Measurements from ENCODE around the gene C14orf132.

Gene C14orf132

DNA sequence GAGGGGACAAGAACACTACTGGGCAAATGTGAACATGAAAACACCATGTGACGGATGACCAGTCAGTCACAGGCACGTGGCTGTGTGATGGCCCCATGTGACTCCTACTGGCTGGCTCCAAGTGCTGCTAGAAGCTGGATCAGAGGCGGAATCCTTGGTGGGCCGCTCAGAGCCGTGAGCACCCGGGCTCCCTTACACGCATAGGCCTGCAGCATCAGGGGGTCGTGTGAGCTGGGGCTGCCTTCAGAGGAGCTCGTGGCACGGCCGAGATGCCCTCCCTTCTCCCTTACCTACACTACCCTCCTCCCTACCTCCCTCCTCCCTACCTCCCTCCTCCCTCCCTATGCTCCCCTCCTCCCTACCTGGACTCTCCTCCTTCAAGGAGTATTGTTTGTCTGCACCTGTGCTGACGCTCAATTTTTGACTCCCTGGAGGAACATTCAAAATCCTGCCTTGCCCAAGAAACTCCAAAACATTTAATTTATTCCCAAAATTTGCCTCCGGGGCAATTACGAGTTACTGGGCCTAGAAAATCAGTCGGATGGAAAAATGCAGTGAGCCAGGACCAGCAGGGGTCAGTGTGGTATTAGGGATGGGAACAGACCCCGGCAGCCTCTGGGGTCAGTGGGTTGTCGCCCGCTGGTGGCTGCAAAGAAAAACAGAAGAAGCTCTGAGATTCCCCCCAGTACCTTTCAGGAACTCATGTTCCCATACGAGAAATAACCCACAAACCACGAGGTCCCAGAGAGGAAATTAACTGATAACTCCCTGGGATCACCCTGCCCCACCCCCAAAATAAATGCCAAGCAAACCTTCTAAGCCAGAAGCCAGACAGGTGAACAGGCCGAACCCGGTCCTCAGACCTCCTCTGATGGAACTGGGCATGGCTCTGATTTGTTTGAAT is 61.3 kb downstream of the C14orf132 start:
- DNase-seq: peak; percentile 65

DNA sequence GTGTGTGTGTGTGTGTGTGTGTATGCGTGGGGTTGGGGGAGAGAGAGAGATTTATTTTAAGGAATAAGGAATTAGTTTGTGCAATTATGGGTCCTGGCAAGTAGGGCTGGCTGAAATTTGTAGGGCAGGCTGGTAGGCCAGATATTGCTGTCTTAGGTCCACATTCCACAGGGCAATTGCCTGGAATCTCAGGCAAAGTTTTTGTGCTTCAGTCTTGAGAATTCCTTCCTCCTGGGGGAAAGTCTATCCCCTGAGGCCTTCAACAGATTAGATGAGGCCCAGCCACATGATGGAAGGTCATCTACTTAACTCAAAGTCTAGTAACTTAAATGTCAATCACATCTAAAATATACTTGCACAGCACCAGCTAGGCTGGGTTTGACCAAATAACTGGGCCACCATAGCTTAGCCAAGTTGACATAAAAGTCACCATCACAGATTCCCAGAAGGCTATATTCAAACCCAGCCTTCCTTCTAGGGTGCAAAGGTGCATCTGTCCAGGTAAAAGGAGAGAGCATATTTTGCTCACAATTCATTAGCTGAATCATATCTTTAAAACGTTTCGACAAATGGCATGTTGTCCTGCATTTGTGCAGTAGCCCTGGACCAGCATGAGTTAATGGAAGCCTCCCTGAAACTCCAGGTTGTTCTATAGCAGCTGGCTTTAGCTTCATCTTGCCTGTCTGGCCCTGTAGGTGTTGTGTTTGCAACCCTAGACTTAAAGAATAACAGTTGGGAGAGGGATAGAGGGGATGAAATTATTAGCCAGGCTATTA is 63.1 kb downstream of the C14orf132 start:
- no peak for DNase-seq

DNA sequence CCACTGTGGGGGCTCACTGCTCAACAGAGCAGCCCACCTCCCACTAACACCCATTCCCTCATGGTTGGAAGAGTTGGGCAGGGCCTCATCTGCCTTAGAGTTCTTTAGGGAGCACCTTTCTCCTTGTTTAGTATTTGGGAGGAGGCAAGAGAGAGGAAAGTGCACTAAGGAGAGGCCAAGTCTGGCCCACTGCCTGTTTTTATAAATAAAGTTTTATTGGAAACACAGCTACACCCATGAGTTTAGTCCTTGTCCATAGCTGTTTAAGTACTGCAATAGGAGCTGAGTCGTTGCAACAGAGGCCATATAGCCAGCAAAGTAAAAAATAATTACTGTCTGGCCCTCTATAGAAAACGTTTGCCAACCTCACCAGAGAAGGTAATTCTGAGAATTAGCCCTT is 63.9 kb downstream of the C14orf132 start:
- DNase-seq: no peak

DNA sequence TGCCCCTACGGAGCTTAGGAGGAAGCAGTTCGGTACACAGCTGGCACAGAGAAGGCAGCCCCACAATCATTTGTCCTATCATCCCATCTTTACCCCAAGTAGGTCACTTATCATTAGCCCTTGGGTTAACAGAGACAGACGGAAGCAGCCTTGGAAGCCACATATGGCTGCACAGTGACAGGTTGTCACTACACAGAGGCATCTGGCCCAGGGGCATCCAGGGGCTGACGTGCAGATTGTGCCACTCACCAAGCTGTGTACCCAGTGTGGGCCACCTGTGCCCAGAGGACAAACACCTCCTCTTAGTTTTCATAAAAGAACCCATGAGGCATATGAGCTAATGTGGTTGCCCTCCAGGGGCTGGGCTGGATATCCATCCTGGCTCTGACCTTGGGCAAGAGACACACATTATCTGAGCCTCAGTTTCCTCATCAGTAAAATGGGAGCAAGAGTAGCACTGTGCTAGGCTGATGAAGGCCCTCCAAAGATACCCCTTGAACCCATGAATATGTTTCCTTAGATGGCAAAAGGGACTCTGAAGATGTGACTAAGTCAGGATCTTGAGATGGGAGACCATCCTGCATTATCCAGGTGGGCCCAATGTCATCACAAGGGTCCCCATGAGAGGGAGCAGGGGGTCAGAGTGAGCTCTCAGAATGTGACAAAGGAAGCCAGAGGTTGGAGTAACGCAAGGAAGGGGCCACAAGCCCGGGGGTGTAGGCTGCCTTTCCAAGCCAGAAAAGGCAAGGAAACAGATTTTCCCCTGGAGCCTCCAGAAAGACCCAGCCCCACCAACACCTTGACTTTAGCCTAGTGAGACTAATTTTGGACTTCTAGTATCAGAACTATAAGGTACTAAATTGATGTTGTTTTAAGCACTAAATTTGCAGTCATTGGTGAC is 64.6 kb downstream of the C14orf132 start:
- DNase-seq: peak; percentile 82

DNA sequence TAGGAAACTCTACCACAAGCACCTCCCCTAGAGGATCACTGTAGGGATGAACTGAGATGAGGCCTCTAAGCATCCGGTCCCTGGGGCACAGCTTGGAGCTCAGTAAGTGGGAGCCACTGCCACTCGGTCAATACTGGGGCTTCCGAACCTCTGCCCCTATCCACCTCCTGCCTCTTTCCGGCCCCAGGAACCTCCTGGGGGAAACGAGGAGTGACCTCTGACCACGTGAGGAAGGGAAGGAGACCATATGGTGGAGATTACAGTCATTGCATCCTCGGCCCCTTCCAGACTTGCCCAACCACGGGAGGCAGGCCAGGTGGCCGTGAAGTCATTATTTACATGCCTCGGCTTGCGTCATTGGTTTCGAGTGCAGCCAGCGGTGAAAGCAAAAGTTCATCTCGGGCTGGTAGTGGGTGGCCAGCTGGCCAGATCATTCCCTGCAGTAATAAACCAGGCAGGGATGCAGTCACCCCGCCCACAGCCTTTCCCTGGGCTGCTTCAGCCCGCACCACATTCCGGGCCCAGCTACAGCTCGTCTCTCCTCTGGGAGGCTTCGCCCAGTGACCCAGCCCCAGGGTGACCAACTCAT is 65.4 kb downstream of the C14orf132 start:
- peak; percentile 25 for DNase-seq

DNA sequence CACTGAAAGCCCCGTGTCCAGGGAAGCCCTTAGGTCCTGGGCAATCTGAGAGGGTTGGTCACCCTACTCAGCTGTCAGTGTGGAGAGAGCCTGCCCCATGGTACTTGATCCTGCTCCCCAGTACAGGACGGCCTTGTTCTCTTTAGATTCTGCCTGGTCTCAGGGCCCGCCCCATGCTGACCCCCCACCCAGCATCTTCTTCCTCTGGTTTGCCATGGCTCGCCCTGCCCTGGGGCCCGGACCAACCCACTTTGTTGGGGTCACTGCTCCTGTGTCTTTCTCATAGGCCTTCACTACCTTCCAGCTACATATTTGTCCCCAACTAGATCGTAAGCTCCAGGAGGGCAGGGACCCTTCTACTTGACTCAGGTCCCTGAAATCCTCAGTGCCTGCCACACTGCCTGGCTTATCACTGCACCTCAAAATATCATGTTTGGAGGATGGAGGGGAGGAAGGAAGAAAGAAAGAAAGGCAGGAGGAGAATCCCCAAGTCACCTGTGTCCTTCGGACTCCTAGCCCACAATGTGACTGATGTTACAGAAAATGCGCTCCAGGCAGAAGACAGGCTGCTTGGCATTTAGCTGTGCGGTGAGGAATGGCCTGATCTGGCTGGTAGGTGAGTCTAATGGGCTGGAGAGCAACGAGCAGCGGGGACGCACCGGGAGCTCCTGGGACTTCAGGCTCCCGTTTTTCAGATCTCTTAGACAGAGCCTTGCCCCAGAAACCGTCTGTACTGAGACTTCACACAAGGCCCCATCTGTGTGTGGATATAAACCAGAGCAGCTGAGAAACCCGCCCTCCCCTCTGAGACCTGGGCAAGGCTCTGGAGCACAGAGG is 66.1 kb downstream of the C14orf132 start:
- DNase-seq: no peak

DNA sequence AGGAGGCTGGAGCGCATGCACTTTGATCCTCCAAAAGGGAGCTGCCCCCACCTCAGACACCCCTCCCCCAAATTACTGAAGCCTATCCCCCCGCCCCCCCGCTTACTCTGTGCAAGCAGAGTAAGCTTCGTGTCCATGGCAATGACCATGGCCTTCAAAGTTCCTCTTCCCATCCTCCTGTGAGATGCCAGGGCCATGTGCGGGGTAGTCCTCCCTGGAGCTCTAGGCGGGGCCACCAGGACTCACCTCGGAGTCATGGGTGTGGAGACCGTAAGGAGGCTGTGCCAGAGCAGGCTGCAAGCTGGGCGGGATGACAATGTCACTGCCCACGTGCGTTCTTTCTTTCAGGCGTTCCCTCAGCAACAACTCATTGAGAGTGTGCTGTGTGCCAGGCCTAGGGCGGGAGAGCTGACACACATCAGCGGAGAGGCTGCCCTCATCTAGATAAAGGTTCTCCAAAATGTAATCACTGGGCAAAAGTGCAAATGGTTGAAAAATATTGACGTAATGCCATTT is 66.8 kb downstream of the C14orf132 start:
- no peak for DNase-seq

DNA sequence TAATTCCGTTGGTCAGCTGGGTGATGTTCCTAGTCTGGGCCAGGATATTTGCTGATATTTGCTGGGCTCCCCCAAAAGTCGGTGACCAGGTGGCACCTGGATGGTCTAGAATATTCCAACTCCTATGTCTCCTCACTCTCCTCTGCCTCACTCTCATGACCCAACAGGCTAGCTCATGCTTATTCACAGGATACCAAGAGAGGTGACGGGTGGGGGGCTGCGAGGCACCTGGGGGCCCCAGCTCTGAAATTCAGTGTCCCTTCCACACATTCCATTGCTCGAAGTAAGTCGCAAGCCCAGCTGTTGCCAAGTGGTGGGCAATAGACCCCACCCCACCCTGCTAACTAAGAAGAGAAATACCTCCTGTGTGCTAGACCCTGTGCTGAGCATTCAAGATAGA is 67.7 kb downstream of the C14orf132 start:
- DNase-seq: no peak

DNA sequence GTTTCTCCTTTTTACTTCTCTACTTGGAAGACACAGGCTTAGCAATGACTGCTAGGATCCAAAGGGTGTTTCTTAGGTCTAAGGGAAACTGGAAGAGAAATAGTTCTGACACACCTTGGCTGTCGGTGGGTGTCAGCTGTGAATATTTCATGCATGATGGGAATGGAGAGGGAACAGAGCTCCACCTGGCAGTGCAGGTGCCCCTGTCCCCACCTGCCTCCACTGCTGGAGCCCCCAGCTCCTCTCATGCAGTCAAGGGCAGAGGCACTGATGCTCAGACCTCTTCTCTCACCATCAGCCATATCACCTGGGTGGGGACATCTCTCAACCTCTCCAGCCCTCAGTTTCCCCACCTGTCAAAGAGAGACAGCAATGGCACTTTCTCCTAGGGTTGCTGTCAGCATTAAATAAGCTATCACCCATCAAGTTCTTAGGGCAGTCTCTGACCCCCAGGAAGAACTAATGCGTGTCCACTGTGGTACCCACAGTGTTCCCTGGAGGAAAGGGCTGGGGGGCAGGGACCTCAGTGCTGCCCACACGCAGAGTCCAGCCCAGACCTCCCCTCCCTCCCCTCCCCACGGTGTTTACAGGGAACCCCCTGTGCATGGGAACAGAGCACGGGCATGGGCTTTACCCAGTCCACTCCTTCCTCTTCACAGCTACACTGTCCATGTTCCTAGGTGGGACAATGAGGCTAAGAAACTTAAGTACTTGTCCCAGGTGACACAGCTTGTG is 69.1 kb downstream of the C14orf132 start:
- DNase-seq: no peak

DNA sequence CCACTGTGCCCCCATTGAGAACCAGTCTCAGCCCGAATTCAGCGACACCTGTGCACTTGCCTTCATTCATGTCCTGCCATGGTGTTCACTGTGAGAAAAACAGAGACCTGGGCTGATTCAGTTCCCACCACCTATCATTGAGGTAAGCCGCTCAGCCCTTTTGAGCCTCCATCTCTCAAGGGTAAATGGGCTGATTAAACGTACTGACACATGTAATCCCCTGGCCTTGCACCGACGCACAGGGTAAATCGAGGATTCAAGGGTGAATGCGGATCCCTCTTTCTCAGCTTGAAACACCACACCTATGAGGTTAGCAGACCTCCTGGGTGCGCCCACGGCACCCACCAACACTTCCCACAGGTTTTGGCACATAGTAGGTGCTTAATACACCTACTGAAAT is 69.7 kb downstream of the C14orf132 start:
- no peak for DNase-seq

DNA sequence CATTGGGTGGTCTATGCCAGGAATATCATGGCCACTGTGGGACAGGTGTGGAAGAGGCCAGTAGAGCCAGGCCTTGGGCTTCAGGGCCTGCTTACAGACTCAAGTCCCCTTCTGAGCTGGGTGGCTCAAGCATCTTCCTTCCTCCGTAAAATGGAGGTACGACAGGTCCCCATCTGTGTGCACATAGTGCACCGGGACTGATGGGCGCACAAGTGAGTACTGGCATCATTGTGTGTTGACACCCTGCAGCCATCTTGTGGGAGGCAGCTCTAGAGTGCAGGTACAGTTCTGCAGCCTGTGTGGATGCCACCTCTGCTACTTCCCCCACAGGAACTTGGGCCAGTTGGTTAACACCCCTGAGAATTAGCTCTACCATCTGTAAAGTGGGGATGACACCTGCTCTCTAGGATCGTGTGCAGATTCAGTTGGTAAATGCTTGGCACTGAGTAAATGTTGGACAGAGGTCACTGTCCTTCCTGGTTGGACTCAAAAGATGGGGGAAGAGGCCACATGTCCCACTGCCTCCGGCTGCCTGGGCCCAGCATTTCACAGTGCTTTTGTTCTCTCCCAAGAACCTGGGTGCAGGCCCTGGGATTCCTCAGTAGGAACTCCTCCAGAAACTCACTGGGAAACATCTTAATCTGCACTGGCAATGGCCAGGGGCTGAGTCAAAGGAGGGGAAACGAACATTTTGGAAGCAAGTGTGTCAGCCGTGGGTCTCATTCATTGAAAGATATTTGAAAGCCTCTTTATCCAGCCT is 70.6 kb downstream of the C14orf132 start:
- DNase-seq: peak; percentile 25

DNA sequence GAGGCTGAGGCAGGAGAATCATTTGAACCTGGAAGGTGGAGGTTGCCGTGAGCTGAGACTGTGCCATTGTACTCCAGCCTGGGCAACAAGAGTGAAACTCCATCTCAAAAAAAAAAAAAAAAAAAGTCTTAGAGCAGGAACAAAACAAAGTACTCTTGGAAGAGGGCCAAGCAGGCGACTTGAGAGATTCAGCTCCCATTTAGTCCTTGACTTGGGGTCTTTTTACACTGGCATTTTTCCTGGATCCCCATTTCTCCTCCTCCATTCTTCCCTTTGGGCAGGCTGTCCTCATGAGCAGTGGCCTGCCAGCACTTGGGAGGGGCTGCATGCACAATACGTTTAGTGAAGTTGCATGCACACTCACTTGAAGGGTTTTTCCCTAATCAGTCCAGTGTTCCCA is 72.9 kb downstream of the C14orf132 start:
- peak; percentile 60 for DNase-seq

DNA sequence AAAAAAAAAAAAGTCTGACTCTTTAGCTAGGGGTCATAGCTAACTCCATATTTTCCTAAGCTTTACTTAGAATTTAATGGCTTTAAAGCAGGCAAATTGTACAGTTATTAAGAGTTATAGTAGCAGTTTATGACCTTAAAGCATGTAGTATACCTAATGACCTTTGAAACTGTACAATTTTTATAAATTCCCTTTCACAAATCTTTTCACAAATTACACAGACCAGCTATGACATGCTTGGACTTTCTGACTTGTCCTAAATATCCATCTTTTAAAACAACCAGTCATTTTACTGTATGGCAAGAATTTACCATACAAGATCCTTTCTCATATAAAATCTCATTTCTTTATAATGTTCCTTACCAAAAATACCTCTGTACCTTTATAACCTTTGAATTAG is 74.8 kb downstream of the C14orf132 start:
- no peak for DNase-seq

DNA sequence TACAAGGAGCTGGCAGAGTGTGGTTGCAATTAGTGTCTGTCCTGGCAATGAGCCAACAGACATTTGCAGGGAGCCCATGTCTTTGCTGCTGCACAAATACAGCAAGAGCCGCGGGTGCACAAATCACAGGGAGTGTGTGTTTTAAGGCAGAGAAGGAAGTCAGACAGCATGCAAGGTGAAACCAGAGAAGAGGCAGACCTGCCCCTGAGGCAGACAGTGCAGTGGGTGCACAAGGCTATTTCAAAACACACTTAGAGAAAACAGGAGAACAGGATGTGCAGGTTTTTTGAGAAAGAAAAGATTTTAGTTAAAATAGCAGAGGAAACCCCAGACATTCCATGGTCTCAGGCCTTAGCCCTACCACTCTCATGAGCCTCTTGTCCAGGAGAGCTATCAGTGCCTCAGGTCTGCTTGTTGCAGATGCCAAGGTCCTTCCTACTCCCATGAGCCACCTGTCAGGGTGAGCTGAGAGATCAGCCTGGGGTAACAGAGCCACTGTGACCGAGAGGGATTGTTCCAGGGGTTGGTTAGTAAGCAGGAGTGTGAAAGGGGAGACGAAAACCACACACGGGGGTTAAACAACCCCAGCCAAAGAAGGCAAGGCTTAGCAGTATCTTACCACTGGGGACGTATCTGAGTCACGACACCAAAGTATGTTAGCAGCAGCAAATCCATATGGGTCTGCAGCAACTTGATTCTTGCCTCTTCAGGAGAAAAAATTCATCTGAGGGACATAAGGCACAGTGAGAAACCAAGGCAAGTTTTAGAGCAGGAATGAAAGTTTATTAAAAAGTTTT is 78.1 kb downstream of the C14orf132 start:
- DNase-seq: peak; percentile 69

DNA sequence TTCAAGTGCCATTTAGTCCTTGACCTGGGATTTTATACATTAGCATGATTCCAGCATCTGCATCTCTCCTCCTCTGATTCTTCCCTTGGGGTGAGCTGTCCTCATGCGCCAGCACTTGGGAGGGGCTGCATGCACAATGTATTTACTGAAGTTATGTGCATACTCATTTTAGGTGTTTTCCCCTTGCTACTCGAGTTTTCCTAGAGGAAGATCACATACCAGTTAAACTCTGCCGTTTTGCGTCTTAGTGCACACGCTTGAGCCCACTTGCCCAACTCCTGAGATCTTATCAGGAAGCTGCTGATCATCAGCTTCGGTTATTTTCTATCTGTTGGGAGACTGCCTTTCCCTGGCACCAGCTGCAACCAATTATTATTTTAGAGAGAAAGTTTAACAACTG is 78.8 kb downstream of the C14orf132 start:
- DNase-seq: no peak

DNA sequence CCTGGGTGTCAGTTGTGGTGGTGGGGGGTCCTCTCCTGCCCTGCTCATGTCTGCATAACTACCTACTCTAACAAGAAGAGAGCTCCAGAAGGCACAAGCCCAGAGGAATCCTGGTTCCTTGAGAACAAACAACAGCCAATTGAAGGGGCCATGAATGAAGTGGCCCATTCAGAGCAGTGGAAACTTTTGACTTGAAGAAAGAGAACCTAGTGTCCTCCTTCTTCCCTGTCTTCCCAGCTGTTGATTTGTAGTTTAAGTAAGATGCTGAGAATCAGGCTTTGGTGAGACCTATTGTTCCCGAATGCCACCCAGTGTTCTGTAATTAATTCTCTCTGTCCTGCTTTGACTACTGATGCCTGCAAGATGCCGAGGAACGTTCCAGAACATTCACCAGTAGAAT is 79.2 kb downstream of the C14orf132 start:
- DNase-seq: no peak

DNA sequence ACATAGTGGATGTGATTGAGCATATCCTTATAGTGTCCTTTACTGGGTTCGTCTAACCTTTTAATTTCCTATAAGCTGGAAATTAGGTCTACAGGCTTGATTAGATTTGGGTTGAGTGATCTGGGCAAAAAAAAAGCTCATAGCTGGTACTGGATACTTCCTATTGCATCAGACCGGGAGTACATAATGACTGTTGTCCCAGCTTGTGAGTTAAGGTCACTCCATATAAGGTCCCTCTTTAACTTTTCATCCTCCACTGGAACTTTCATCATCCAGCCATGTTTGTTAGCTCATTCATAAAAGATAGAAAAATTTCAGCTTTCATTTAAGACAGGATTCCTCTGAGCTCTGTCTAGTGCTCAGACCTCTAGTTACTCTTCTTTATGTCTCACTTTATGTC is 80.8 kb downstream of the C14orf132 start:
- no peak for DNase-seq

DNA sequence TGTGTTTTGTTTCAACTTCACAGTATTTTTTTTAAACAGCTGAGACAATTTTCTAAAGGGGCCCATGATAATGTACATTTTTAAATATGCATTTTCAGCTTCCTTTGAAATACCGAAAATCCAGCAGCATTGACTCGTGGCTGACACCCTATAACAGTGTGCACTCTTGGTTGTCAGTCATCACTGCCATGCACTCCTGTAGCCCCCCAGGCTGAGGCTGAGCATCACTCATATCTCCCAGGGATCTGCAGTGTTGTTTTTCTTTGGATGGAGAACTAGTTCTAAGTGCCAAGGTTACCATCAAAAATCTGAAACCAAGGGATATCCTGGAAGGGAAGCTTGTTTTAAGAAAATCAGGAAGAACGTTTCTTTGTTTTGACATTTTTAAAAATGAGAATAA is 81.2 kb downstream of the C14orf132 start:
- DNase-seq: no peak

DNA sequence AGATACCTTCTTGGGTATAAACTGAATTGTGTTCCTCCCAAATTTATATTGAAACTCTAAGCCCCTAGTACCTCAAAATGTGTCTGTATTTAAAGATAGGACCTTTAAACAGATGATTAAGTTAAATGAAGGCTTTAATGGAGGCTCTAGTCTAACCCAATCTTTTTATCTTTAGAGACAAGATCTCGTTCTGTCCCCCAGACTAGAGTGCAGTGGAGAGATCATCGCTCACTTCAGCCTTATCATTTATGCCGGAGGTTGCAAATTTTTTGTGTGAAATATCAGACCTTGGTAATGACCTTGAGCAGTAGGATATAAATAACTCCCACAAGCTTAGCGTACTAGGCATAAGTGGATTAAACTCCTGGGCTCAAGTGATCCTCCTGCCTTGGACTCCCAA is 81.8 kb downstream of the C14orf132 start:
- DNase-seq: no peak
